ENCODE measurements around the gene AGAP1. TPM values are rescaled to one million over a fixed set of nuclear protein-coding genes. Genes with fewer than 3 reads are reported as not detected.

Gene AGAP1
- total RNA-seq, 1 donor from 2014 or later, result 43.9 TPM

- peaks cover 8% of the 10 kb centered on the region for H3K36me3 Mint-ChIP-seq (ENCODE audit: low read depth, unreplicated experiment)
- peaks cover 3% of the 10 kb centered on the region for H3K27me3 Mint-ChIP-seq (ENCODE audit: unreplicated experiment)
- no peak for TF ChIP-seq CTCF (IDR thresholded peaks at IDR 0.05; ENCODE audit: unreplicated experiment)
- DNase-seq (ENCODE audit: low spot score), result no peak
- peaks cover 27% of the 10 kb centered on the region for H3K4me1 Mint-ChIP-seq (ENCODE audit: unreplicated experiment)
- H3K4me3 Mint-ChIP-seq (ENCODE audit: unreplicated experiment), result no peak overlapping the region
- H3K9me3 Mint-ChIP-seq (ENCODE audit: unreplicated experiment), result no peaks in the 10 kb centered on the region
- H3K27ac Mint-ChIP-seq (ENCODE audit: unreplicated experiment), result no peak overlapping the region
Observed at GRCh38 chr2:235848055-235848454, 354.2 kb downstream of the AGAP1 start.

- no peak overlapping the region for H3K27ac Mint-ChIP-seq (ENCODE audit: unreplicated experiment)
- peaks cover 3% of the 10 kb centered on the region for H3K27me3 Mint-ChIP-seq (ENCODE audit: unreplicated experiment)
- no peak for TF ChIP-seq CTCF (IDR thresholded peaks at IDR 0.05; ENCODE audit: unreplicated experiment)
- no peaks in the 10 kb centered on the region for H3K9me3 Mint-ChIP-seq (ENCODE audit: unreplicated experiment)
- H3K4me3 Mint-ChIP-seq (ENCODE audit: unreplicated experiment), result no peak overlapping the region
- DNase-seq (ENCODE audit: low spot score), result no peak
- H3K36me3 Mint-ChIP-seq (ENCODE audit: low read depth, unreplicated experiment), result peaks cover 8% of the 10 kb centered on the region
- peaks cover 22% of the 10 kb centered on the region for H3K4me1 Mint-ChIP-seq (ENCODE audit: unreplicated experiment)
Observed at GRCh38 chr2:235848946-235849345, 355.1 kb downstream of the AGAP1 start.

- DNase-seq (ENCODE audit: low spot score), result no peak
- Mint-ChIP-seq H3K27ac (ENCODE audit: unreplicated experiment) (no peak overlapping the region), H3K4me3 (ENCODE audit: unreplicated experiment) (no peak overlapping the region), H3K4me1 (ENCODE audit: unreplicated experiment) (peaks cover 19% of the 10 kb centered on the region), H3K9me3 (ENCODE audit: unreplicated experiment) (no peaks in the 10 kb centered on the region), H3K27me3 (ENCODE audit: unreplicated experiment) (peaks cover 3% of the 10 kb centered on the region), H3K36me3 (ENCODE audit: low read depth, unreplicated experiment) (peaks cover 8% of the 10 kb centered on the region)
- TF ChIP-seq CTCF (IDR thresholded peaks at IDR 0.05; ENCODE audit: unreplicated experiment), result no peak
Observed at GRCh38 chr2:235849489-235849888, 355.6 kb downstream of the AGAP1 start.

- no peak overlapping the region for H3K4me3 Mint-ChIP-seq (ENCODE audit: unreplicated experiment)
Observed at GRCh38 chr2:235850289-235850688, 356.4 kb downstream of the AGAP1 start.

More at GRCh38 chr2:235850289-235850688, 356.4 kb downstream of the AGAP1 start:
- Mint-ChIP-seq H3K4me1 (ENCODE audit: unreplicated experiment) (peaks cover 17% of the 10 kb centered on the region), H3K27ac (ENCODE audit: unreplicated experiment) (no peak overlapping the region), H3K36me3 (ENCODE audit: low read depth, unreplicated experiment) (peaks cover 4% of the 10 kb centered on the region), H3K9me3 (ENCODE audit: unreplicated experiment) (no peaks in the 10 kb centered on the region), H3K27me3 (ENCODE audit: unreplicated experiment) (peaks cover 3% of the 10 kb centered on the region)
- no peak for DNase-seq (ENCODE audit: low spot score)
- no peak for TF ChIP-seq CTCF (IDR thresholded peaks at IDR 0.05; ENCODE audit: unreplicated experiment)
